Measurements from ENCODE around the gene PDXDC1.
A peak's percentile ranks its signal among the peaks of the same experiment; 100 is the strongest.
"Not testable (repeated sequence)": the region's sequence is repeated elsewhere in the genome, so short reads cannot be mapped to it uniquely, and the experiment has no call there.

Gene PDXDC1

DNA sequence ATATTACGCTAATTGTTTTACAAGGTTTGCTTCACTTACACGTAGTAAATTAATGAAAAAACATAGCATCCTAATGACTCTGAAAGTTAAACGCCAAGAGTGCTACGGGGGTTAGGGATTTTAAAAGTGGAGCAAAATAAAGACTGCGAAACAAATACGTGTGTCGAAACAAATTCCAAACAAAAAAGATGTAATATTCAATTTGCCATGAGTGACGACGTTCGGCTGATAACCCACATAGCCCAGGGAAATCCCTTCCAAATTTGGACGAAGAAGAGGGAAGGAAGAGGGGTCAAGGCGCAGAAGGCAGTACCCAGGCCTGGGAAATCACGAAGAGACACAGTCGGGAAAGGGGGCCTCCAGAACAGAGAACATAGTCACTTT lies 118.7 kb downstream of the PDXDC1 start:
- peak overlapping the region; percentile 98 for H3K4me3 Mint-ChIP-seq
- peaks cover 21% of the 10 kb centered on the region for H3K4me1 Mint-ChIP-seq
- H3K9me3 Mint-ChIP-seq, DNase-seq: not testable (repeated sequence)
- H3K27ac Mint-ChIP-seq = peak overlapping the region; percentile 94
- H3K36me3 Mint-ChIP-seq (ENCODE audit: low read depth) = peaks cover 18% of the 10 kb centered on the region
- H3K27me3 Mint-ChIP-seq (ENCODE audit: low read depth, poor library complexity) = peaks cover 12% of the 10 kb centered on the region

- Mint-ChIP-seq H3K36me3 (ENCODE audit: low read depth) (peaks cover 16% of the 10 kb centered on the region), H3K4me3 (peak within 1 kb of the TSS; percentile 98), H3K4me1 (peaks cover 21% of the 10 kb centered on the region), H3K27me3 (ENCODE audit: low read depth, poor library complexity) (peaks cover 15% of the 10 kb centered on the region), H3K27ac (peak within 1 kb of the TSS; percentile 99)
- H3K9me3 Mint-ChIP-seq = not testable (repeated sequence)
- DNase-seq = peak; percentile 88
These were observed 119.4 kb downstream of the PDXDC1 start, which contains the start of gene RRN3 for GRCh38 chr16:15093955-15094827. TSS of gene RRN3 (minus strand) at chr16:15094272. CDS start at chr16:15094233, 39 bp downstream.

GRCh38 chr16:15096583-15096972 lies 121.8 kb downstream of the PDXDC1 start:
- DNase-seq; H3K36me3 Mint-ChIP-seq (ENCODE audit: low read depth); H3K4me3 Mint-ChIP-seq; H3K27ac Mint-ChIP-seq; H3K9me3 Mint-ChIP-seq: not testable (repeated sequence)
- Mint-ChIP-seq H3K4me1 (peaks cover 21% of the 10 kb centered on the region), H3K27me3 (ENCODE audit: low read depth, poor library complexity) (peaks cover 15% of the 10 kb centered on the region)

DNA sequence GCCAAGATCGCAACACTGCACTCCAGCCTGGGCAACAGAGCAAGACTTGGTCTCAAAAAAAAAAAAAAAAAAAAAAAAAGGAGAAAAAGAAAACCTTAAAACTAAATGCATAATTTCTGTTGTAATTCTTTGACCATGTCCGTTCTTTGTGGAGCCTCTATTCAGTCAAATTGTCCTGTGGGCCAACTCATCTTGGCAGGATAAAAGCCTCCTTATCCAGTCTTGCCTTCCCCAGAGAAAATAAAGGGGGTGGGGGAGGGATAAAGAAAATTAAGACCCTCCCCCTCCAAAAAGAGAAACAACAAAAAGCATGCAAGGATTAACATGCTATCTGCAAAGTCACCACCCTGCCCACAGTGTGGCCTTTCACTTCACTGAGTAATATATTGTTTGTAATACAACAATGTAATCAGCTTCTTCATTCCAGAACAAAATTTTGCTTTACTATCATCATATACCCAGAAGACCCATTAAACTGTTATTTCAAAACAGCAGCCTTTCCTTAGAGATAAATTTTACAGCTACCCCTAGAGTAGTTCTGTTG lies 124.6 kb downstream of the PDXDC1 start:
- H3K9me3 Mint-ChIP-seq; H3K27ac Mint-ChIP-seq; H3K36me3 Mint-ChIP-seq (ENCODE audit: low read depth); H3K4me3 Mint-ChIP-seq; DNase-seq; H3K4me1 Mint-ChIP-seq: not testable (repeated sequence)
- H3K27me3 Mint-ChIP-seq (ENCODE audit: low read depth, poor library complexity) = peaks cover 15% of the 10 kb centered on the region

- not testable (repeated sequence) for H3K4me1 Mint-ChIP-seq; H3K27ac Mint-ChIP-seq; H3K36me3 Mint-ChIP-seq (ENCODE audit: low read depth); H3K9me3 Mint-ChIP-seq; DNase-seq; H3K4me3 Mint-ChIP-seq
- peaks cover 11% of the 10 kb centered on the region for H3K27me3 Mint-ChIP-seq (ENCODE audit: low read depth, poor library complexity)
These were observed 125.7 kb downstream of the PDXDC1 start for GRCh38 chr16:15100372-15100987.

DNA sequence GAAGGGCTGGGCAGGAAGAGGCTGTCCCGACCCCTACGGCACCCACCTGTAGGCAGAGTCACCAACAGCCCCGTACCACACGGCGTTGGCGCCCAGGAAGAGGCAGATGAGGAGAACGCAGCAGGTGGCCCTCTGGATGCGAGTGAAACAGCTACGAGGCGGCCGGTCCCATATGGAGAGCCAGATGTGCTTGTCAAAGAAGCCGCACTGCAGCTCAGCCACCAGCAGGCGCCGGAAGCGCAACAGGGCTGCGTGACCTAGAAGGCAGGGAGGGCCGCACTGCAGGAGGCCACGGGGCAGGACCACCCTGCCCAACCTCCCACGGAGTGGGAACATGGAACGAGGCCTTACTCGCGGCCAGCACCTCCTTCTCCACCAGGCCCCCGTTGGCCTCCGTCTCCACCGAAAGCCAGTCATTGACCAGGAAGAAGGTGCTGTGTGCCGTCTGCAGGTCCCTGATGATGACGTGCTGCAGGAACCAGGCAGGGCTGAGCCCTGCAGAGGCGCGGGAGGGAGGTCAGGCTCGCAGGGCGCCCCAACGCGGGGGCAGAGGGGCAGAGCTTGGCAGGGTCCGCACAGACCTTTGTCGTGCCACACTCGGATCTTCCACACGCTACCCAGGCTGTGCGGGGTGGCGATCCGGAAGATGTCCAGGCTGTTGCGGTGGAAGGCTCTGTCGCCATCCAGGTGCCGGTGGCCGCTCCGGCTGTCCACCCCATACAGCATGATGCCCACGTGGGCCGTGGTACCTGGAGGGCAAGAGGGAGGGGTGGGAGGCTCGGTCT lies 153.0 kb downstream of the PDXDC1 start:
- H3K4me3 Mint-ChIP-seq, H3K4me1 Mint-ChIP-seq: not testable (repeated sequence)

DNA sequence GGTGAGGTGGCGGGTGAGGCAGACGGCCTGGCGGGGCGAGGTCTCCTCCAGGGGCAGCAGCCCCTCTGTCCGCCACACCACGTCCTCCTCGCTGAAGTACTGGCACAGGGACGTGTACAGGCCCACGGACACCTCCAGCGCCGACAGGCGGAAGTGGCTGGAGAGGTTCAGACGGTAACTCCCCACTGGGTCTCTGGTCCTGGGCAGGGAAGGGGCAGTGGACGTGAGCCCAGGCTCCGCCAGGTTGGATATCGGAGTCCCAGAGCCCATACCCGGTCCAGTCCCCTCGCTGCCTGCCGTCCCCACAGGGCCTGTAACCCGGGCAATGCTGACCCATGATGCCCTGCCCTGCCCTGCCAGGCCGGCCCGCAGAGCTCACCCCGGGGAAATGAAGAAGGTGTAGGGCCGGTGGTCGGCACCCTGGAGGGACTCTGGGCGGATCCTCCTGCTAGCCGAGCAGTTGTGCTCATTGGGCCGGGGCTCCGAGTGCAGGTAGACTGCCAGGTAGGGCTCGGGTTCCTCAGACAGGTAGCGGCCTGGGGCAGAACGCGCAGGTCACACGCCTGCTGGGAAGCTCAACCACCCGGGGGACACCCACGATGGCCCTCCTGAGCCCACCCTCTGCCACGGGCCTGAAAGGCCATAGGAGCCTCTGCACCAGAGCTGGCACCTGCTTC lies 155.6 kb downstream of the PDXDC1 start:
- DNase-seq; H3K9me3 Mint-ChIP-seq; H3K4me3 Mint-ChIP-seq; H3K27me3 Mint-ChIP-seq (ENCODE audit: low read depth, poor library complexity); H3K4me1 Mint-ChIP-seq; H3K27ac Mint-ChIP-seq; H3K36me3 Mint-ChIP-seq (ENCODE audit: low read depth): not testable (repeated sequence)

More for the DNA sequence above, 153.0 kb downstream of the PDXDC1 start:
- DNase-seq; H3K9me3 Mint-ChIP-seq; H3K27ac Mint-ChIP-seq; H3K27me3 Mint-ChIP-seq (ENCODE audit: low read depth, poor library complexity); H3K36me3 Mint-ChIP-seq (ENCODE audit: low read depth): not testable (repeated sequence)

- not testable (repeated sequence) for H3K27ac Mint-ChIP-seq; H3K9me3 Mint-ChIP-seq; H3K36me3 Mint-ChIP-seq (ENCODE audit: low read depth); H3K4me3 Mint-ChIP-seq; H3K4me1 Mint-ChIP-seq; DNase-seq; H3K27me3 Mint-ChIP-seq (ENCODE audit: low read depth, poor library complexity)
These were observed 156.3 kb downstream of the PDXDC1 start for GRCh38 chr16:15130943-15131700.

DNA sequence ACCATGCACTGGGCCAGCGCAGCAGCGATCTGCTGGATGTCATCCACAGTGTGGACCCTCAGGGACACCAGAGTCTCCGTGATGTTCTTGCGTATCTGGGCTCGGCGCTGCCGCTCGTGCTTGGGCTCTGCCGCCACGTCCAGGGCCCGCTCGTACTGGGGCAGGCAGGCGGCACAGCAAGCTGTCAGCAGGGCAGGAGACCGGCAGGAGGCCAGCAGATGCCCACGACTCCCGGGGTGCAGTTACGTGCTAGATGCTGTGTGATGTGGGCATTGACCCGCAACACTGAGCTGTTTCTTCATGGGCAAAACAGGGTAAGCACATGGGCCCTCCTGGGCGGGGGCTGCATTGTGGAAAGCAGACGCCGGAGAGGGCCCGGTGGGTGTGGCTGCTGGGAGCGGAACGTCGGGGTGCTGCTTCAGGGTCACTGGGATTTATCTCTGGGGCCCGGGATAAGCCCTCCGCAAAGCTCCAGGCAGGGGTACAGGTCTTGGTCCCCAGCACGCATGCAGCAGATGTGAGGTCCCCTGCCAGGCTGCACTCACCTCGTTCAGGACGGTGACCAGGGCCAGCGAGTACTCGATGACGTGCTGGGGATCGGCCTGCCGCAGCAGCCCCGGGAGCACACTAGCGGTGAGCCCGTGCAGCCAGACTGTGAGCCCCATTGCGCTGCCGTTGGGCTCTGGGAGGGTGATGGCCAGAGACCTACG lies 158.0 kb downstream of the PDXDC1 start:
- H3K27ac Mint-ChIP-seq; H3K4me3 Mint-ChIP-seq; DNase-seq; H3K4me1 Mint-ChIP-seq; H3K9me3 Mint-ChIP-seq; H3K27me3 Mint-ChIP-seq (ENCODE audit: low read depth, poor library complexity); H3K36me3 Mint-ChIP-seq (ENCODE audit: low read depth): not testable (repeated sequence)

GRCh38 chr16:15133554-15133953 lies 158.7 kb downstream of the PDXDC1 start:
- not testable (repeated sequence) for H3K36me3 Mint-ChIP-seq (ENCODE audit: low read depth); H3K9me3 Mint-ChIP-seq; H3K27ac Mint-ChIP-seq; H3K27me3 Mint-ChIP-seq (ENCODE audit: low read depth, poor library complexity); DNase-seq; H3K4me3 Mint-ChIP-seq; H3K4me1 Mint-ChIP-seq

- not testable (repeated sequence) for H3K4me3 Mint-ChIP-seq
These were observed 160.1 kb downstream of the PDXDC1 start for GRCh38 chr16:15134752-15135482.

More at GRCh38 chr16:15134752-15135482, 160.1 kb downstream of the PDXDC1 start:
- peak overlapping the region; percentile 60 for H3K27ac Mint-ChIP-seq
- DNase-seq; H3K4me1 Mint-ChIP-seq; H3K9me3 Mint-ChIP-seq; H3K27me3 Mint-ChIP-seq (ENCODE audit: low read depth, poor library complexity); H3K36me3 Mint-ChIP-seq (ENCODE audit: low read depth): not testable (repeated sequence)
